ENCODE measurements around the gene RS1.

Gene RS1

DNA sequence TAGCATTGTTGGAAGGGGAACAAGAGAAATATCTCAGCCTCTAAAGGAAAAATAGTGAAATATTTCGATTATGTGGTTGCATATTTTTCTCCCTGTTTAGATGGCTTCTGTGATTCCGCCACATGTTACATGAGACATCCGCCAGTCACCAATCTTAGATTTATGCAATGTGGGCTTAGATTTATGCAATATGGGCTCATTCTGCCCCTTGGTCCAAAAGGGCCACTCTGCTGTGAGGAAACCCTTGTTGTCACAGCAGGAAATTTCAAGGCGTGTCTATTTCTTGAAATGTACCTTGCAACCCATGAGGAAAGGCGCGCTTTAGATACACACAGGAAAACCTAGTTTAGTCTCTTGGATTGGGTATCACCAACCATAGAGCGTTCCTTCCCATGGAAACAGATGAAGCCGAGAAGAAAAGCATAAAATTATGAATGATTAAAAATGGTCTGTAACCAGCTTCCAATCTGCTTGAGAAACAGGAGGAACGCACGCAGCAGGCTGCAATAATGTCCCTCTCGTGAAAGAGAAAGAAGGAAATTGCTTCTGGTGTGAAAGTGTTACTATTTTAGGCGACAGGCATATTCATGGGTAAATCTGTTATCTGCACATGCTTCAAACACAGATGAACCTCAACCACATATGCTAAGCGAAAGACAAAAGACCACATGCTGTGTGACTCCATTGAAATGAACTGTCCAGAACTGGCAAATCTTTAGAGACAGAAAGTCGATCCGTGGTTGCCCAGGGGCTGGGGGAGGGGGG, 3.7 kb downstream of the RS1 start:
- DNase-seq (ENCODE audit: low read depth in 2 of 2), result no peak

DNA sequence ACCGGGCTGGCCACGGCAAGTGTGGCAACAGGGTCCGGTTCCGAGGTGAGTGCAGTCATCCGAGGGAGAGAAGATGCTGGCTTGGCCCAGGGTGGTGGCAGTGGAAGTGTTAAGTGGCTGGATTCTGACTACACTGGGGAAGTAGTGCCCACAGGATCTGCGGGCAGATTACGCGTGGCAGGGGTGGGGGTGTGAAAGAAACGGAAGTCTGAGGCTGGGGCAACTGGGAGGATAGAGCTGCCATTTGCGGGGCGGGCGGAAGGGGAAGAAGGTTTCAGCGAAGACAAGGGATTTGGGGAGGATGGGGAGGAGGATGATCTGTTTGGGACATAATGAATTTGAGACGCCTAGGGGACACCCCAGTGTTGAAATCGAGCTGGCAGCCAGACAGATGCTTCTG, 5.3 kb downstream of the RS1 start:
- no peak for DNase-seq (ENCODE audit: low read depth in 2 of 2)

DNA sequence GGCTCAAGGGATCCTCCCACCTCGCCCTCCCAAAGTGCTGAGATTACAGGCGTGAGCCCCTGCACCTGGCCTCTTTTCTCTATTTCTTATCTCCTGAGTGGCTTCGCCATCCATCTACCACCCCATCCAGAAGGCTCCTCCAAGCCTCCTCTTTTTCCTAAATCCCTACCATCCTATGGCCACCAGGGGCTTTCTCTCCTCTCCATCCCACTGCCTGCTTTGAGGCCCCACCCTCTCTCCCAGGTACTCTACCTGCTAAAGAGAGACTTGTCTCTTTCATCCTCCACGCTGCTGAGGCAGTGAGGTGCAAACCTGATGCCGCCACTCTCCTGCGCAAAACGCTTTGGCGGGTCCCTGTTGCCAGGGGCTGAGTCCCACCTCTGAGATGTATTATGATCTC, 7.0 kb downstream of the RS1 start:
- no peak for DNase-seq (ENCODE audit: low read depth in 2 of 2)

DNA sequence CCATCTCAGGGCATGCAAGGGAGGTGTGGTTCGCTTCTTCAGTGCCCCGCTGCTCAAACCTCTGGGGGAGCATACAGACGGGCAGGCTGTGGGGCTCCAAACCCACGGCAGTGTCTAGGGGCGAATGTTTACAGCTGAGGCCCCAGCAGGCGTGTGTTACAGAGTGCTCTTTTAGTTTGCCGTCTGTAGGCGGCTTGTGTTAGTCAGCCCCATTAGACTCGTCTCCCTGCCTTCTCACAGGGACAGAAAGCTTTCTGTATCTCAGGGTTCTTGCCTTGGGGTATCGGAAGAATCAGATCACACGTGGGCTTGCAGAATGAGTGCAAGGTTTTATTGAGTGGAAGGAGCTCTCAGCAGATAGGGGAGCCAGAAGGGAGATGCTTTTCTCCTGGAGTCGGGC, 10.6 kb downstream of the RS1 start:
- DNase-seq (ENCODE audit: low read depth in 2 of 2), result no peak

DNA sequence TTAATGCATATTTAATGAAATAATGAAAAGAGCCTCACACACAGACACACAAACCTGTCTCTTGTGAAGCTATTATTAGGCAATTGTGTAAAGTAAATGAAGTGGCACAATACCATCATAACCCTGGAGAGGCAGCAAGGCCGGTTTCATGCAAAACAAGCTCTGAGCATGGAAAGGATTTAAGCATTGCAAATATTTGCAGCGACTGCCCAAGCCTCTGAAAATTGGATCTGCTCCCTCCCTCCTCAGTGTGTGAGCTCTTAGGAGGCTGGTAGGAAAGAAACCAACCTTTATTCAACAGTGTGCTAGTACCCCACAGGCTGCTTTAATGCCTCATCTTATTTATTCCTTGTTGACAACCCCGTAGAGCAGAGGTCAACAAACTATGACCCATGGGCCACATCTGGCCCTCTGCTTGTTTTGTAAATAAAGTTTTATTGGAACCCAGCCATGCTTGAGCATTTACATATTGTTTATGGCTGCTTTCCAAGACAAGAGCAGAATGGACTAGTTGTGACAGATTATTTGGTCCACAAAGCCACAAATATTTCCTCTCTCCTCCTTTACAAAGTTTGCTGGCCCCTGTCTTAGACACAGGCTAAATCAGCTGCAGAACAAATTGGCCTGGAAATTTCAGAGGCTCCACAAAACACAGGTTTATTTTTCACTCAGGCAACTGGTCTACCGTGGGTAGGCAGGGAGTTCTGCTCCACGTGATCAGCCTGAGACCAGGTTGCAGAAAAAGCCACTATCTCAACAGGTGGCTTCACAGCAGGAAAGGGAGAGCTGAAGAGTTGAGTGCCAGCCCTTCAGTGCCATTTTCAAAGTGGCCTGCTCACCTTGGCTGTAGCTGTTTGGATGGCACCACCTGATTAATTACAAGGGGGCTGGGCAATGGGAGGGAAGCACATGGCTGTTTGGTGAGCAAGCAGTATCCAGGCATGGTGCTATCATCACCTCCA, 16.8 kb downstream of the RS1 start:
- DNase-seq (ENCODE audit: low read depth in 2 of 2), result no peak

DNA sequence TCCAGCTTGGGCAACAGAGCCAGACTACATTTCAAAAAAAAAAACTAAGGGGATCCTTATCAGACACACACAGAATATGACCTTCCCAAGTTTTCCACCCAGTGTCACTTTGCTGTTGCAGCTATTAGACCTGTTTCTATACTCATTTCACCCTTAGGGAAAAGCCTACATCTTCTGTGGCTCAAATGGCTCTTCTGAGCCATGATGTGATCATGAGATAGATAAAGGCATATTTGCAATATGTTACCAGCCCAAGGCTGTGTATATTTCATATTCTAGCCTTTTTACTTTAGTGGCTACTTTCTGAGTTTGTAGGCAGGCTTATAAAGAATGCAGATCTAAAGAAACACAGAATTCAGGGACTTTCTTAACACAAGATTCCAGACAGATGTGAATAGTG, 19.3 kb downstream of the RS1 start:
- no peak for DNase-seq (ENCODE audit: low read depth in 2 of 2)

DNA sequence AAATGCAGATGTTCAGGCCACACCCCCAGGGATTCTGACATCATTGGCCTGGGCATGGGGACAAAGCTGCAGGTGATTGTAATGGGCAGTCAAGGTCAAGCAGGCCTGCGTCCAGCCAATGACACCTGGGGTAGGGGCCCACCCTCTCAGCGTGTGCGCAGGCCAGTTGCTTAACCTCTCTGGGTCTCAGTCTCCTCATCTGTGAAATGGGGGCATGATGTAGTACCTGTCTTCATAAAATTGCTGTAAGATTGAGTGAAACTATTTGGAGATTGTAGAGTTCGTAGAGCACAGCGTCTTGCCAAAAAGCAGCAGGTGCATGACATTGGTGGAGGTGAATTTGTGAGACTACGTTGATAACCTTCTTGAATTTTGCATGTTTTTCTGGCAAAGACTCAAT, 21.2 kb downstream of the RS1 start:
- no peak for DNase-seq (ENCODE audit: low read depth in 2 of 2)

DNA sequence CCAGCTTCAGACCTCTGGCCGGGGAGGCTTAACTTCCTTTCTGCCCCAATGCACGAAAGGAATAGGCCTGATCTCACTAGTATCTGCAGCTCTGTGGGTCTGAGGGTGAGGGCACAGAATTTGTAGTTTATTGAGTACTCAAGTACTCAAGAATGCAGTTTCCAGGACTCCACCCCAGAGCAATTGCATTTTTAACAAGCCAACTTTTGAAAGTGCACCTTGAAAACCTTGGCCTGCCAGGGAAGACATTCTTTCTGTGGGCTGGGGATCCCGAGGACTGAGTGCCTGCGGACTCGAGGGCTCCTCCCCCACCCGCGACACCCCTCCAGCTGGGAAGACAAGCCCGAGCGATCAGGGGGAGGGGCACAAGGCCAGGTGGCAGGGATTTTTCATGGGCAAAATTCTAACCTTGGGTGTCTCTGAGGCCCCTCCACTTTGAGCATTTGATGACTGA, 22.4 kb downstream of the RS1 start:
- no peak for DNase-seq (ENCODE audit: low read depth in 2 of 2)

DNA sequence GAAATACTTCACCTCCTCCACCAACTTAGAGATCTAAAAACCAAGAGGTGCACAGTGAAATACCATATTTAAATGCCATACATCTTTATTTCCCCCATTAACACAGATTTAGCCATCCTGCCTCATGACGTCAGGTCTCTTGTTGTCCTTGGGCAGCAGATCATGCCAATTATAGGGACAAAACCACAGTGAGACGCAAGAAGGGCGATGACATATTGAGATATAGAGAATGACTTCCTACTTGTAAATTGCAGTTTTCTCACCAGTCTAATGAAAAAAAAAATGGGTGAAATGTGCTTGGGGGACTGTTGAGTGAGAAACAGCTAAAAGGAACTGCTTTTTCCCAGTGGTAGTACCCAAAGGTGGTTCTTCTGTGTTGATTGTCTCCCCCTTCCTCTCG, 24.3 kb downstream of the RS1 start:
- no peak for DNase-seq (ENCODE audit: low read depth in 2 of 2)

DNA sequence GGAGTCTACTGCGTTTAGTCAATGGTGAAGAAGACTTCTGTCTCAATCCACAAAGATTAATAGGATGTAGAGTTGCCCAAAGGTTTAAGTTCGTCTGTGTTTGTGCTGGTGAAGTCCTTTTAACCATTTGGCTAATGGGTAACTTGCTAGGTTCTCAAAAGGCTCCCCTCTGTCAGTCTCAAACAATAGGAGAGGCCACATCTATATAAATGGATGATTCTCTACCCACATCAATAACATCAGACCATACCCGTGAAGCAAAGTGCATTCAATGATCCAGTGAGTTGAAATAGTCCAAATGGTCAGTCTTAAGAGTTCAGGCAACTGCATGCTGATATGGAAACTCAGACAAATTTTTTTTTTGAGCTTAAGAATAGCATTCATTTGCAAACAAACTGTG, 28.1 kb downstream of the RS1 start:
- no peak for DNase-seq (ENCODE audit: low read depth in 2 of 2)

DNA sequence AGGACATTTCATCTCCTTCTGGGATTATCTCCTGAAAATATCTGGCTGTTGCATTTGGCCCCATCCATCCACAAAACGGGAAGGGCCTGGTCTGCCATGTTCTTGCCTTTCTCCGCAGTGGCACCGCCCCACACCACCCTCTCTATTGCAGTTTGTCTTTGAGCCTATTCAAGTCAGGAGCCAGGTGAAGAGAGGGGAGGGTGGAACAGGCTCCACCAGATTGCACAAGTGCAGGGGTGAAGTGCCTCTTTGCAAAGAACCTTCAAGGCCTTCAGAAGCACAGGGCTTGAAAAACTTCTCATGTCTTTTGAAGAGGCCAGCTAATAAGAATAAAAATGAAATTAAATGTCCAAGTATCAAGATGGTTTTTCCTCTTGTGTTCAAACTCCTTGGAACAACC, 28.7 kb downstream of the RS1 start:
- DNase-seq (ENCODE audit: low read depth in 2 of 2), result no peak

DNA sequence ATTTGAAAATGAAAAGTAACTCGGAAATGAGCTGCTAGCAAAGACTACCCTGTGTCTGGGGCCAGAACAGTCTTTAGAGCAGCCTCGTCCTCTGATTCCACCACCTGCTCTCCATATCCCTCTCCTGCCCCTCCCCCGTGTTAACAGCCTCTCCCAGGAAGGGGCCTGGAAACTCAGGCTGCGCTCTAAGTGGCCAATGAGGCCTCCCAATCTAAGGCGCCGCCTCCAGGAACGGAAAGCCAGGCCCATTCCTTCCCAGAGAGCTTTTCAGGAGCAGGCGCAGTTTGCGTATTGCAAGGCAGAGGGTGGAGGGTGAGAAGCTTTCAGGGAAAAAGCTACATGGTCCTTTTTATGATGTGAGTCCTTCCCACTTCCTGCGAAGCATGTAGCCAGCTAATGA, 31.2 kb downstream of the RS1 start:
- DNase-seq (ENCODE audit: low read depth in 2 of 2), result no peak

DNA sequence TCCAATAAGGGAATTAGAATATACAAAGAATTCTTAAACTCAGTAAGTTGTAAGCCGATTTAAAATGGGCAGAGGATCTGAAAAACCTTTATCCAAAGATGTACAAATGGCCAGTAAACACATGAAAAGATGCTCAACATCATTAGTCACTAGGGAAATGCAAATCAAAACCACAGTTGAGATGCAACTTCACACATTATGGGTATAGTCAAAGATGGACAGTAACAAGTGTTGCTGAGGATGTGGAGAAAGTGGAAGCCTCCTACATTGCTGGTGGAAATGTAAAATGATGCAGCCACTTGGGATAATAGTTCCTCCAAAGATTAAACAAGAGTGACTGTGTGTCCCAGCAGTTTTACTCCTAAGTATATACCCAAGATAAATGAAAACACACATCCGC, 32.6 kb downstream of the RS1 start:
- no peak for DNase-seq (ENCODE audit: low read depth in 2 of 2)

DNA sequence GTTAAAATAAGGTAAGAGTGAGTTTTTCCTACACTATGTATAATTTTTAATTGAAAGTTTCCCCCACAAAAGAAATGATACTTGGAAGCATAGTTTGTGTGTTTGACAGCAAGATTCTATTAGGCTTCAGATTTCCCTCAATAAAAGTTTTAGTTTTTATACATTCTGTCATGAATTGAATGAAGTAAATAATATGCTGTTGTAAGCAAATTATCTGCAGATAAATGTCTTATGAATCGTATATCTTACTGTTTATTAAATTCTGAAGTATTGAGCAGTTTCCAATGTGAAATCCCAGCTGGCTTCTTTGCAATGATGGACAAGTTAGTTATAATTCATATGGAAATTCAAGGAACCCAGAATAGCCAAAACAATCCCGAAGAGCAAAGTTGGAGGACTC, 33.5 kb downstream of the RS1 start:
- no peak for DNase-seq (ENCODE audit: low read depth in 2 of 2)

DNA sequence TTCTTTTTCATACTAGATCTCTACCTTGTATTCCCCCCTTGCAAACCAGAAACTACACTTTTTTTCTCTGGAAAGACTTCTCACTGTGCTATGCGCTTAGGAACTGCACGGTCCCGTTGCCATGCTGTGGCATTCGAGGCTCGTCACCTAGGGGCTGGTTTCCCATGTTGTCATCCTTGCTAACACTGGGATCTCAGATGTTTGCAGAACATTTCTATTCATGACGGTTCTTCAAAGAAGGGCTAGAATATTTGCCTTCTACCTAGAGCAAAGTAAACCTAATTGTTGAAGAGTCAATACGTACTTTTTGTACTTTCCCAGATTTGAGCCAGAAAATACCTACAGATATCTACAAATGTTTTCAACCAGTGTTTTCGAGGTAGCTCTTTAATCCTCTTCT, 41.0 kb downstream of the RS1 start:
- DNase-seq (ENCODE audit: low read depth in 2 of 2), result no peak

DNA sequence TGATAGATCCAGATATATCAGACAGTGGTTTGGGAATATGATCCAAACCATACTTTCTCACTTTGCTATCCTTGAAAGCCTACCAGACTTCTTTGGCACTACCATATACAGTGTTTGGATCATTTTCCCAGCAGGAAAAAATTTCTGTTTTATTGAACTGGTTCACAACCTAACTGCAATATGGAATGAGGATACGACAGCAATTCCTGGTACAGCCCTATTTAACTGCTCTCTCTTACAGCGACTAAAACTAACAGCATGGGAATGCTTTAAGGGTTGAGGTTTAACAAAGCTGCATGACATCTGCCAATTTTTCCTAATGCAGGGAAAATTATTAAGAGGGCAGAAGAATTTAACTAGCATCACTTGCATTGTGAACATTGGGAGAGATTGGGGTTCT, 47.3 kb downstream of the RS1 start:
- DNase-seq (ENCODE audit: low read depth in 2 of 2), result no peak

DNA sequence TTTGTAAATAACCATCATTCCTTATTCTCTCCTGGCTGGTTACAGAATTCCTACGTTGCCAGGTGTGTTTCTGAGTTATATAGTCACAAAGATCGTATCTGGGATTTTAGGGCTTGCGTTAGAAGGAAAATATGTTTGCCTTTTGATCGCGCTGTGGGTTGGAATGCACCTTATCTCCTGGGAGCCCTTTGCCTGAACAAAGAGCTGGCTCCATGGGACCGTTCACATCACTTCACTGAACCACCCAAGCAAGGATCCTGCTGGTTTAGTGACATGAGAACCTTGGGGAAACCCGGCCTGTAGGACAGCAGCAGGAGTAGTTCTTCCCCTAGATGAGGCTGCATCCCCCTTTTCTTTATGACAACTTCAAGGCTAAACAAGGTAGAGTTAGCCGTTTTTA, 51.6 kb downstream of the RS1 start:
- no peak for DNase-seq (ENCODE audit: low read depth in 2 of 2)

DNA sequence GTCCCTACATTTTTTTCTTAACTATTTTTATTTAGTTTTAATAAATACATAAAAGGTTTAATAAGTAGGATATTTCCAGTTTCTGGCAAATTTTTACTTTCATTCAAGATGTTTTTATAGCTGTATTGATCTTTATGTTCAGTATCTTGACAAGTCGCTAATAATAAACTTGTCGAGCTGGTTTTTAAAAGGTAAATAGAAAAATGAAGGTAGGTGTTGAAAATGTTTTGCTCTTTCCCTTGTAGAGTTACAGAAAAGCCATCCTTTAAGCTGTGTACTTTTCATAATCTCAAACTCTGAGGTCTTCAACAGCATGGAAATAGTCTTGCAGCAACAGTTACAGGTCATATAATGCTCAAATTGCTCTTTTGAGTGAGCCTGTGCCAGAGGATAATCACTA, 52.6 kb downstream of the RS1 start:
- no peak for DNase-seq (ENCODE audit: low read depth in 2 of 2)

DNA sequence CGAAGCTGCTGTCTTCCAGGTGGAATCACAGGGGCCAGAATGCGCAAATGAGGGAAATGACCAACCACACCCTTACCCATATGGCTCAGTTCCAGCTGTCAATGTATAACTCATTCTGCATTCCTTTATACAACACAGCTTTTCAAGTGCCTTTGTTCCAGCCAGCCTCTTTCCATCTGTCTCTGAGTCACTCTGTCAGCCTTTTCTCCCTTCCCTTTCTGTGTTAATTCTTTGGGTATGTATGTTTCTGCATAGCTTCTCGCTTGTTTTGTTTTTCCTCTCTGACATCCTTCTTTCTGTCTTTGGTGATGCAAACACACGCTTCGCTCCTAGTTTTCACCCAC, 54.5 kb downstream of the RS1 start:
- DNase-seq (ENCODE audit: low read depth in 2 of 2), result no peak

DNA sequence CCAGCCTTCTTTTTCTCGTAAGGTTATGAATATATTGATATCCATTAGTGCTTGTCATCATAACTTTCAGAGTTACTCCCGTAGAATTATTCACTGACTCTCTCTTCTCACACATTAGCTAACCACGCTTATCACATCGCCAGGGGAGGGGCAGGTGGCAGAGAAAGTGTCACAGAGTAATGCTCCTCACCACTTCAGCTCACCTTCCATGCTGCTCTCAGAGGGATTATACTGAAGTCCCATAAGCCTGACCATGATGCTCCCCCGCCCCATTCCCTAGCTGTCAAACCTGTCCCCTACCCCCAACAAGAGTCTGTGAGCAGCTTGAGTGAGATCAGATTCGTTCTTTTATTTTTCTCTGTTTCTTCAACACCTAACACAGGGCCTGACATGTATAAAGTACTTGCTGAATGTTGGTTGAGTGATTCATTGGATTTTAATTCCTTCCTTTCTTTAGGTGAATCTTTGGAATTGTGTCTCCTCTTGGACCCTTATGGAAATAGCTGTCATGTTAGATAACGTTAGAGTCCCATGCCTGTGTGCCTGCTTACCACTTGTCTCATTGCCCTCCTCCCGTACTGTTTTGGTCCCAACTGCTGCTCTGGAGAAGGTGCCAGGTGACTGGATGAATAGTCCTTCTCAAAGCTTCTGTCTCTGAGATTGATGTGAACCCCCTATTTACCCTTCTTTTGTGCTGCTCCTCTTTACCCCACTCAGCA, 55.1 kb downstream of the RS1 start:
- no peak for DNase-seq (ENCODE audit: low read depth in 2 of 2)

DNA sequence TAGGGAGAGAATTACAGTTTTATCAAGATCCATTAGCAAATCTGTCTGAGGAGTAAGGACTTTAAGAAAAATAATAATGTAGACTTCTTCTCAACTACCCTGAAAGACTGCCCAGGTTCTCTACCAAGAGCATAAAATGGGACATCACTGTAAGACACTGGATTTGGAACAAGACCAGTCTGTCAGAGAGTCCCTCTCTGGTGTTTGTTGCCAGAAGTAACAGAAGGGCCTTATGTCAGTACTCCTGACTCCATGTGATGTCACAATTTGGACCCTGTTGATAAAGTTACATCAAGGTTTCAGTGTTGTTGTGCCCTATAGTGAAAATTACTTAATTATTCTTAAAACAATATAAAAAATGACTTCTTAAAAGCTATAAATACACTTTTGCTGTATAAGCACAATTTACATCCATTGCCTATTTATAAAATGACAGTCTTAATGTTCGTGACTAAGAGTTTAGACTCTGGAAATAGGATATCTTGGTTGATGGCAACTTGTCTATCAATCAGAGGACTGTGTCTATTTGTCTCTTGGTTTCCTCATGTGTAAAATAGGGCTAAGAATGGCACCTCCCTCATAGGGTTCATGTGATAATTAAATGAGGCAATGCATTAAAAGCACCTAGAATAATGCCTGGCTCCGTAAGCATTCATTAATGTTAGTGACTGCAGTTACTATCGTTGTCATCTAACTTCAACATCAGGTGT, 57.8 kb downstream of the RS1 start:
- no peak for DNase-seq (ENCODE audit: low read depth in 2 of 2)

DNA sequence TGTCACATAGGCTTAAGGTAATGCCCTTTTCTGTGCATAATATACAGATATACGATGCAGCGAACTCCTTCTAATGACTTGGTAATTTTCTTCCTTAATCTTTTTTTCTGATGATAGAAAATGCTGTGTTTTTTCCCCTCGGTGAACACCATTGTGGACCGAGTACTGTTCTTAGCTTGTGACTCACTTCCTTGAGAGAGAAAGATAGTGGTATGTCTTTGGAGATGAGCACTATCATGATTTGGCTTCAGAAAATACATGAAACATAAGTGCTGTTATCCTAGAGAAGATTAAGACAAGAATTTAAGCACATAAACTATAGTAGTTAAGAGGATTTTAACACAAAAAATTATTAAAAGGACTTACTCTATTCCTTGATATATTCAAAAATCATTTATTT, 63.9 kb downstream of the RS1 start:
- DNase-seq (ENCODE audit: low read depth in 2 of 2), result no peak
